ENCODE data around the gene ARHGEF10L. TPM values are rescaled to one million over a fixed set of nuclear protein-coding genes. Genes with fewer than 3 reads are reported as not detected.

The ARHGEF10L gene
- total RNA-seq, 1 donor = 7.6 TPM

GRCh38 chr1:17689011-17689410 lies 149.5 kb downstream of the ARHGEF10L start:
- no peaks in the 10 kb centered on the region for H3K4me1 ChIP-seq (ENCODE audit: insufficient read depth, low read length)
- no peaks in the 10 kb centered on the region for H3K27me3 ChIP-seq (ENCODE audit: insufficient read depth, low read length)
- no peaks in the 10 kb centered on the region for H3K9me3 ChIP-seq (ENCODE audit: low read depth, low read length)
- H3K4me3 ChIP-seq (ENCODE audit: low read length) = no peak overlapping the region

- Histone ChIP-seq H3K9me3 (ENCODE audit: low read depth, low read length) (no peaks in the 10 kb centered on the region), H3K27me3 (ENCODE audit: insufficient read depth, low read length) (no peaks in the 10 kb centered on the region), H3K4me1 (ENCODE audit: insufficient read depth, low read length) (no peaks in the 10 kb centered on the region), H3K4me3 (ENCODE audit: low read length) (no peak overlapping the region)
These were observed 151.6 kb downstream of the ARHGEF10L start for GRCh38 chr1:17690906-17691634.

GRCh38 chr1:17692645-17693044 lies 153.1 kb downstream of the ARHGEF10L start:
- Histone ChIP-seq H3K27me3 (ENCODE audit: insufficient read depth, low read length) (no peaks in the 10 kb centered on the region), H3K4me1 (ENCODE audit: insufficient read depth, low read length) (no peaks in the 10 kb centered on the region)

GRCh38 chr1:17696417-17697301 lies 157.2 kb downstream of the ARHGEF10L start:
- H3K9me3 ChIP-seq (ENCODE audit: low read depth, low read length) = no peaks in the 10 kb centered on the region
- H3K4me3 ChIP-seq (ENCODE audit: low read length) = no peak overlapping the region
- no peaks in the 10 kb centered on the region for H3K4me1 ChIP-seq (ENCODE audit: insufficient read depth, low read length)
- H3K27me3 ChIP-seq (ENCODE audit: insufficient read depth, low read length) = no peaks in the 10 kb centered on the region

More at GRCh38 chr1:17692645-17693044, 153.1 kb downstream of the ARHGEF10L start:
- Histone ChIP-seq H3K4me3 (ENCODE audit: low read length) (no peak overlapping the region), H3K9me3 (ENCODE audit: low read depth, low read length) (no peaks in the 10 kb centered on the region)

- H3K27me3 ChIP-seq (ENCODE audit: insufficient read depth, low read length) = no peaks in the 10 kb centered on the region
- H3K4me3 ChIP-seq (ENCODE audit: low read length) = no peak overlapping the region
- H3K9me3 ChIP-seq (ENCODE audit: low read depth, low read length) = no peaks in the 10 kb centered on the region
- H3K4me1 ChIP-seq (ENCODE audit: insufficient read depth, low read length) = no peaks in the 10 kb centered on the region
These were observed 158.0 kb downstream of the ARHGEF10L start for GRCh38 chr1:17697458-17697857.

GRCh38 chr1:17699581-17699980 lies 160.1 kb downstream of the ARHGEF10L start:
- Histone ChIP-seq H3K4me1 (ENCODE audit: insufficient read depth, low read length) (no peaks in the 10 kb centered on the region), H3K9me3 (ENCODE audit: low read depth, low read length) (no peaks in the 10 kb centered on the region), H3K27me3 (ENCODE audit: insufficient read depth, low read length) (no peaks in the 10 kb centered on the region), H3K4me3 (ENCODE audit: low read length) (no peak overlapping the region)

GRCh38 chr1:17700945-17701810 lies 161.7 kb downstream of the ARHGEF10L start:
- no peaks in the 10 kb centered on the region for H3K27me3 ChIP-seq (ENCODE audit: insufficient read depth, low read length)
- H3K4me3 ChIP-seq (ENCODE audit: low read length) = no peak overlapping the region
- H3K9me3 ChIP-seq (ENCODE audit: low read depth, low read length) = no peaks in the 10 kb centered on the region
- H3K4me1 ChIP-seq (ENCODE audit: insufficient read depth, low read length) = no peaks in the 10 kb centered on the region

GRCh38 chr1:17704176-17704575 lies 164.7 kb downstream of the ARHGEF10L start:
- no peak overlapping the region for H3K4me3 ChIP-seq (ENCODE audit: low read length)
- H3K4me1 ChIP-seq (ENCODE audit: insufficient read depth, low read length) = no peaks in the 10 kb centered on the region
- H3K9me3 ChIP-seq (ENCODE audit: low read depth, low read length) = no peaks in the 10 kb centered on the region
- H3K27me3 ChIP-seq (ENCODE audit: insufficient read depth, low read length) = no peaks in the 10 kb centered on the region

GRCh38 chr1:17706445-17706844 lies 166.9 kb downstream of the ARHGEF10L start:
- no peaks in the 10 kb centered on the region for H3K4me1 ChIP-seq (ENCODE audit: insufficient read depth, low read length)

GRCh38 chr1:17709981-17710380 lies 170.5 kb downstream of the ARHGEF10L start:
- Histone ChIP-seq H3K9me3 (ENCODE audit: low read depth, low read length) (no peaks in the 10 kb centered on the region), H3K4me3 (ENCODE audit: low read length) (no peak overlapping the region), H3K4me1 (ENCODE audit: insufficient read depth, low read length) (no peaks in the 10 kb centered on the region), H3K27me3 (ENCODE audit: insufficient read depth, low read length) (no peaks in the 10 kb centered on the region)

More at GRCh38 chr1:17706445-17706844, 166.9 kb downstream of the ARHGEF10L start:
- H3K27me3 ChIP-seq (ENCODE audit: insufficient read depth, low read length) = no peaks in the 10 kb centered on the region
- no peaks in the 10 kb centered on the region for H3K9me3 ChIP-seq (ENCODE audit: low read depth, low read length)
- no peak overlapping the region for H3K4me3 ChIP-seq (ENCODE audit: low read length)

GRCh38 chr1:17710889-17711576 lies 171.5 kb downstream of the ARHGEF10L start:
- H3K4me1 ChIP-seq (ENCODE audit: insufficient read depth, low read length) = no peaks in the 10 kb centered on the region
- H3K9me3 ChIP-seq (ENCODE audit: low read depth, low read length) = no peaks in the 10 kb centered on the region
- H3K27me3 ChIP-seq (ENCODE audit: insufficient read depth, low read length) = no peaks in the 10 kb centered on the region
- H3K4me3 ChIP-seq (ENCODE audit: low read length) = no peak overlapping the region

- Histone ChIP-seq H3K9me3 (ENCODE audit: low read depth, low read length) (no peaks in the 10 kb centered on the region), H3K27me3 (ENCODE audit: insufficient read depth, low read length) (no peaks in the 10 kb centered on the region), H3K4me3 (ENCODE audit: low read length) (no peak overlapping the region), H3K4me1 (ENCODE audit: insufficient read depth, low read length) (no peaks in the 10 kb centered on the region)
These were observed 172.0 kb downstream of the ARHGEF10L start for GRCh38 chr1:17711577-17711910.

GRCh38 chr1:17711941-17712340 lies 172.4 kb downstream of the ARHGEF10L start:
- Histone ChIP-seq H3K4me3 (ENCODE audit: low read length) (no peak overlapping the region), H3K27me3 (ENCODE audit: insufficient read depth, low read length) (no peaks in the 10 kb centered on the region), H3K9me3 (ENCODE audit: low read depth, low read length) (no peaks in the 10 kb centered on the region), H3K4me1 (ENCODE audit: insufficient read depth, low read length) (no peaks in the 10 kb centered on the region)

GRCh38 chr1:17713993-17714392 lies 174.5 kb downstream of the ARHGEF10L start:
- no peaks in the 10 kb centered on the region for H3K4me1 ChIP-seq (ENCODE audit: insufficient read depth, low read length)
- H3K27me3 ChIP-seq (ENCODE audit: insufficient read depth, low read length) = no peaks in the 10 kb centered on the region
- no peak overlapping the region for H3K4me3 ChIP-seq (ENCODE audit: low read length)
- H3K9me3 ChIP-seq (ENCODE audit: low read depth, low read length) = no peaks in the 10 kb centered on the region
